GM19023 (cell line): Measurements from ENCODE around the gene EMILIN1.
"Not testable (repeated sequence)": the region's sequence is repeated elsewhere in the genome, so short reads cannot be mapped to it uniquely, and the experiment has no call there.

ENCODE experiments used
- ATAC-seq: cut with Tn5 transposase; IDR thresholded peaks from one replicate; pipeline ENCODE4 v1.9.1; 2021; ENCODE audit warnings: mild to moderate bottlenecking, moderate library complexity; ENCODE audit not compliant: unreplicated experiment

EMILIN1 gene

DNA sequence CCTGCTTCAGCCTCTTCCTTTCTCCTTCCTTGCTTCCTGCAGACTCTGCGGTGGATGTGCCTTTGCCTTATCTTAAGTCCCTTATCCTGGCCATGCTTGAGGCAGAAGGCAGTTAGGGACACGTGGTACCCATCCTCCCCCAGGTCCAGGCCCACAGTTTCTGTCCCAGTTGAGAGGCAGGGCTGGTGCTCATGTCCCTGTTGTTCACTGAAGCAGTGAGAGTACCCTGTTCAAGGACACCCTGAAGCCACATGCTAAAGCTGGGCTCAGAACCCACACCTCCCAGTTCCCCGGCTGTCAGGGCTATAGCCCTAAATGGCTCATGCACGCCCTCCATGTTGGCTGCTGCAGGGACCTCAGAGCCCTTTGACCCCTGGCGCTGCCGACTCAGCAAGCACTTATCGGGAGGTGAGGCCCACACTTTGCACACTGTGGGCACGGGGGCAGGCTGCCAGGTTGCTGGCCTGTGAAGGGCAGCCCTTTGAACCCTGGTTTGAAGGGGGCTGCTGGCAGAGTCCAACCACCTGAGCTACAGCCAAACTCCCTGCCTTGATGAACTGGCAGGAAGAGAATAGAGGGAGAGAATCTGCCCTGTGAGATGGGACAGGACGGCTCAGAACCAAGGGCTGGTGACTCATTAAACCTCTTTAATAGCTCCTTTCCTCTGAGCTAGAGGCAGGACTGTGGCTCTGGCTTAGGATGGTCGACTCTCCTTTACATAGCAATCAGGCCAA, 14.4 kb downstream of the EMILIN1 start:
- no peak for ATAC-seq

DNA sequence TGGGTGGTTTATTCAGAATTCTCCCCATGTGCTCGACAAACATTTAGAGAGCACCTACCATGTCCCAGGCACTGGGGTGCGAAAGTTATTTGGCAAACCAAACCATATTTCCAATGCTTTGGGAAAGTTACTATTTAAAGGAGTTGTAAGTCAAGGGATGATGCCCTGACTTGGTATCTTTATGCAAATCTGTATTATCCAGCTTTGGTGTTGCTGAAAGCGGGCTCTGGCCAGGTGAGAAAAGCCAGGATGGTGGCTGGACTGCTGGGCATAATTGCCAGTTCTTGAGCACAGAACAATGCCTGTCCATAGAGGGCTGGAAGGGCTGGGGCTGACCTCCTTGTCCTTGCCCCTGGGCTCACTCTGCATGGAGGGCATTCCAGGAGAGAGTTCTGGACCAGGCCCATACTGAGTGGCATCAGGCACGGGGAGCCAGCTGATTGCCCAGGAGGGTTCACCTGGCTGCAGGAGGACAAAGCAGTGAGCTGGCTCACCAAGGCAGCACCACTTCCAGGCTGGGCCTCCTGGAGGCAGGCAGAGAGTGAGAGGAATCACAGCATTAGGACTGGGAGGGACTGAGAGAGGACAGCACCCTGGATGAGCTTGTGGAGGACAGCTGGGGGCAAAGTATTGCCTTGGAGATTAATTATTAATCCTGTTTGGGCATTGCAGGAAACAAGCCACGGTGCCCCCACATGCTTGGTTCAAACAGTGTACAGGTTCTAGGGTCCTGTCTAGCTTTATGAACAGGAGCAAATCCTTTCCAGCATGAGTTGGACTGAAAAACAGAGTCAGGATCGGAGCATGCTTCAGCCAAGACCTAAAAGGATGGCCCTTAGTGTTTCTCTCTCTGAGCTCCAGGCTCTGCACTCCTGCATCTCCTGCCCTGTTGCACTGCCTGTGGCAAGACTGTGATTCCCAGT, 15.3 kb downstream of the EMILIN1 start:
- ATAC-seq: no peak

DNA sequence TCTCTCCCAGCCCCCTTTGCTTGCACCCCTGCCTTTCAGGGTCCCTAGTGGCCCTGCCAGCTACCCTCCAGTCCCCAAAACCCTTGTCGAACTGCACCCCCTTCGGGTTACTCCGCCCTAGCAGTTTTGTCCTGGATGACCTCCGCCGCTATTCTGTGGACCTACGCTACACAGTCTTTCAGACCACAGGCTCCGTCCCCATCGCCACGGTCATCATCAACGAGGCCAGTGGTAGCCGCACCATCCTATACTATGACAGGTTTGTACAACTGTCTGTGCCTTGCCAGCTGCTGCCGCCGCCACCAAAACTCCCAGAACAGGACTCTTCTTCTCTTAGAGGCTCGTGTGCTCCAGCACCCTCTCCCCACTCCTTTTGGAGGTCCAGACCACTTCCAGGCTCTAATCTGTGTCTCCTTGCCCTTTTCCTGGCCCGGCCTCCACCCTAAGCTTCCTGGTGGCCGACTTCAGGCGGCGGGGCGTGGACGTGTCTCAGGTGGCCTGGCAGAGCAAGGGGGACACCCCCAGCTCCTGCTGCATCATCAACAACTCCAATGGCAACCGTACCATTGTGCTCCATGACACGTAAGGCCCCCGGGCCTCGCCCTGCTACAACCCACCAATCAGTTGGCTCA, 16.1 kb downstream of the EMILIN1 start:
- no peak for ATAC-seq

DNA sequence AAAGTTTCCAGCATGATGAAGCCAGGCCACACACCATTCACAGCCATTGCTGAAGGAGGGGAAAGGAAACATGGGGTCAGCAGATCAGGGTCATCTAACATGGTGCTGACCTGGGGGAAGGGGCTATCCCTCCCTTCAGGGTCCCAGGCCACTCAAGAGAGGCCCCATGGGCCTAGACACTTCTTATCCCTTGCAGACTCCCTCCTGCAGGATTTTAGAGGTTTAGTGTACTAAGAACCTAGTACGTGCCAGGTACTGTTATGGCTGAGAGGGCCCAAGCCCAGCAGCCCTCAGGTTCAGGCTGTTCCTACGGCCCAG, 17.0 kb downstream of the EMILIN1 start:
- ATAC-seq: no peak

DNA sequence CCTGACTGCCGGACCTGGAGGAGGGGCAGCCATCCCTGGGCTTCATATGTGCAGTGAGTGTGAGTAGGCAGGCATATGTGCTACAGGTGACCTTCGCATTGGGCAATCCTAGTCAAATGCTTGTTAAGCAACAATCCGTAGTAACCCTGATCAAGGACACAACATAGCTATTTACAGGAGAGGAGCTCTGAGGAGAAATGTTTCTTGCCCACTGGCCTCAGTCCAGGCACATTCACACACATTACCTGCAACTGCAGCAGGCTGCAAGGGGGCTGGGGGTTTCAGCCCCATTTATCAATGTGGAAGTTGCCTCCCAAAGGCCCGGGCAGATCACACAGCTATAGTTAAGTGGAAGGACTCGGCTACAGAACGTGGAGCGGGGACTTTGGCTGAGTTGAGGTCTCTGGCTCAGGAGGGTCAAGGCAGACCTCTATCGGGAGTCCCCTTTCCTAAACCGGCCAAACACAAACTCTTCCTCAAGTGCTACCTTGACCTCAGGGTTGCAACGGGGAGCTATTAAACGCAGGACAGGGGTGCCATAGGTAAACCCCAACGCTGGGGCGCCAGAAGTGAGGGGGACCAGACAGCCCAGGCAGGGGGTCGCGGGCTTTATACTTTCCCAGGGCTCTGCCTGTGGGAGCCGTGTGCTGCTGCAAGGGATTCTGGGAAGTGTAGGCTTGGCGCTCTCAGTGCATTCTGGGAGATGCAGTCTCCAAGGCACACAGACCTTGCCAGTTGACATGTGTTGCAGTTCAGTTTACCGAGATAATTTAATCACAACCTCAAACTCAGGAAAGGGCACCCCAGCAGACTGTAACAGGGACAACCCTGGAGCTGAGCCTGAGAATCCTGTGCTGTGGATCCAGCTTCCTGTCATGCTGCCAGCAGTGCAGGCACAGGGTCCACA, 17.6 kb downstream of the EMILIN1 start:
- ATAC-seq: peak; percentile 58

DNA sequence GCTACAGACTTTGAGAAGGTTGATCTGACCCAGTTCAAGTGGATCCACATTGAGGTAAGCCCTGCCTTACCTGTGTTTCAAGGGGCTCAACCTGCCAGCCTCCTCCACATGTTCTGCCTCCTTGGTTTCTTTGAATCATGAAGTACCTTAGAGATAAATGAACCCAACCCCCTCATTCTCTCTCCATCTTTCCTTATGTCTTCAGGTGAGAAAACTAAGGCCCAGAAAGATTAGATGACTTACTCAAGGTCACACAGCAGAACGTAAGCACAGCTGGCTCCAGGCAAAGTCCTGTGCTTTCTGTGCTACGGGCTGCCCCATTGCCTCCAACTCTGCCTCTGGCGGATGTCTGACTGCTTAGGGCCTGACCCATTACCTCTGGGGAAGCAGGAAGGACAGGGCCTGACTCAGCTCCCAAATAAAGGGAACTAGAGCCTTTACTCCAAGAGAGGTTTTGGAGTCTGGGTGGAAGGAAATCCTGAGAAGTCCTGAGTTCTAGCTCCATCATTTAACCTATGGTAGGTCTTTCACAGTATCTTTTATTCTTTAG, 18.4 kb downstream of the EMILIN1 start:
- no peak for ATAC-seq

DNA sequence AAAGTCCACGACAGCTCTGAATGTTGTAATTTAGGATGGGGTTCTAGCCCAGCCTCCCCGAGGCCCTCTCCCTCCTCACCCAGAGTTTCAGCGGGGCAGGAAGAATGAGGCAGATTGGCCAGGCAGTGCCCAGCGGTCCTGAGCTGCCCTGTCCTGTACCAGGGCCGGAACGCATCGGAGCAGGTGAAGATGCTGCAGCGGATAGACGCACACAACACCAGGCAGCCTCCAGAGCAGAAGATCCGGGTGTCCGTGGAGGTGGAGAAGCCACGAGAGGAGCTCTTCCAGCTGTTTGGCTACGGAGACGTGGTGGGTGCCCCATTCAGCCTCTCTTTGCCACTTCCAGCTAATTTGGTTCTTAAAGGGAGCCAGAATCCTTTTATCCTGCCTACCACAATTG, 18.9 kb downstream of the EMILIN1 start:
- ATAC-seq: no peak

DNA sequence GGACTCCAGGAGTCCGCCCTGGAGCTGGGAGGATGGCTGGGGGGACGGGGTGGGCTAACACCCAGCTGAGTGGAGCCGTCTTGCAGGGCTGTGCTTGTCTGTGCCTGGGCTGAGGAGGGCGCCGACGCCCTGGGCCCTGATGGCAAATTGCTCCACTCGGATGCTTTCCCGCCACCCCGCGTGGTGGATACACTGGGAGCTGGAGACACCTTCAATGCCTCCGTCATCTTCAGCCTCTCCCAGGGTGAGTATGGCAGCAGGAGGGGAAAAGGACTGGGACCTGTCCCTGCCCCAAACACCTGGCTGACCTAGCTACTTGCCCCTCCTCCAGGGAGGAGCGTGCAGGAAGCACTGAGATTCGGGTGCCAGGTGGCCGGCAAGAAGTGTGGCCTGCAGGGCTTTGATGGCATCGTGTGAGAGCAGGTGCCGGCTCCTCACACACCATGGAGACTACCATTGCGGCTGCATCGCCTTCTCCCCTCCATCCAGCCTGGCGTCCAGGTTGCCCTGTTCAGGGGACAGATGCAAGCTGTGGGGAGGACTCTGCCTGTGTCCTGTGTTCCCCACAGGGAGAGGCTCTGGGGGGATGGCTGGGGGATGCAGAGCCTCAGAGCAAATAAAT, 21.0 kb downstream of the EMILIN1 start:
- ATAC-seq: no peak

DNA sequence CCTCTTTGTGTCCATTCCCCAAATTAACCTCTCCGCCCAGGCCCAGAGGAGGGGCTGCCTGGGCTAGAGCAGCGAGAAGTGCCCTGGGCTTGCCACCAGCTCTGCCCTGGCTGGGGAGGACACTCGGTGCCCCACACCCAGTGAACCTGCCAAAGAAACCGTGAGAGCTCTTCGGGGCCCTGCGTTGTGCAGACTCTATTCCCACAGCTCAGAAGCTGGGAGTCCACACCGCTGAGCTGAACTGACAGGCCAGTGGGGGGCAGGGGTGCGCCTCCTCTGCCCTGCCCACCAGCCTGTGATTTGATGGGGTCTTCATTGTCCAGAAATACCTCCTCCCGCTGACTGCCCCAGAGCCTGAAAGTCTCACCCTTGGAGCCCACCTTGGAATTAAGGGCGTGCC, 21.6 kb downstream of the EMILIN1 start:
- ATAC-seq: no peak

DNA sequence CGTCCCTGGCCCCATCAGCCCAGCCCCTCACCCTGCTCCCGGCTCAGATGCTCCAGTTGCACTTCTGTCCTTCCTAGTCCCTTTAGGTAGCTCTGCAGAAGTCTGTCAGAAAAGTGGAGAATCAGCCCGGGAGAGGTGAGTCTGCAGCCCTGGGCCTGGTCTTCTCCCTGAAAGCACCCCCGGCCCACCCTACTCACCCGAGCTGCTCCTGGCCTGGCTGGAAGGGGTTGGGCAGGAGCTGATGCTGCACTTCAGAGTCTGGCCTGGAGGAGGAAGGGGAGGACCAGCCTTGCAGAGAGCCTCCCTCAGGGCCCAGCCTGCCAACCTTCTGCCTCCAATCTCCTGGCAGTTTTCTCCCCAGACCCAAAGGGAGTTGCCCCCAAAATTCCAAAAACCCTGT, 23.9 kb downstream of the EMILIN1 start:
- no peak for ATAC-seq

DNA sequence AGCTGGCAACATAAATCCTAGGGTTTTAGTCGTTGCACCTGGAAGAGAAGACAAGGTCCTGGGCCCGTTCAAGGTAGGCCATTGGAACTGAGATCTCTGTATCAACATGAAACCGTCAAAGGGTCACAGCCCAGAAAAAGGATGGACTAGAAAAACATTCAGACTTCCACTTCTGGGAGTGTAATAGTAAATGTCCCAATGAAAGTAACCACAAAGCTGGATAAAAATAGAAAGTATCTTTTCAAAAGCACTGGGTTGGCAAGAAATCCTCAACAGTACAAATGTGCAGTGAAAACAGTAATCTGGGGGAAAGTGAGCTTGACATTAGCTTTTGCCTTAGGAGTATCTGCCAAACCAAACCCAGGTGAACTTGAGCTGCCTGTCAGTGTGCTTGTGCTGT, 27.6 kb downstream of the EMILIN1 start:
- no peak for ATAC-seq

DNA sequence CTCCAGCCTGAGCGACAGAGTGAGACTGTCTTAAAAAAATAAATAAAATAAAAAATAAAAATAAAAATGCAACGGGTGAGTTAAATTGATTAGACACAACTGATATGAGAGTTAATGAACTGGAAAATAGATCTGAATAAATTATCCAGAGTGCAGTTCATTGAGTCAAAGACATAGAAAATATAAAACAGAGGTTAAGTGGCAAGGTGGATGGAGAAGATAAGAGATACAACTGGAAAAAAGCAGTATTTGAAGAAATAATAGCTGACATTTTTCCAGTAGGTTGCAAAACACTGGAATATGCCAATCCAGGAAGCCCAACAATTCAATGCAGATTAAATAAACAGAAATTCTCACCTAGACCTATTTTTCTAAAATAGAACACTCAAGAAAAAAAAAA, 29.8 kb downstream of the EMILIN1 start:
- no peak for ATAC-seq

DNA sequence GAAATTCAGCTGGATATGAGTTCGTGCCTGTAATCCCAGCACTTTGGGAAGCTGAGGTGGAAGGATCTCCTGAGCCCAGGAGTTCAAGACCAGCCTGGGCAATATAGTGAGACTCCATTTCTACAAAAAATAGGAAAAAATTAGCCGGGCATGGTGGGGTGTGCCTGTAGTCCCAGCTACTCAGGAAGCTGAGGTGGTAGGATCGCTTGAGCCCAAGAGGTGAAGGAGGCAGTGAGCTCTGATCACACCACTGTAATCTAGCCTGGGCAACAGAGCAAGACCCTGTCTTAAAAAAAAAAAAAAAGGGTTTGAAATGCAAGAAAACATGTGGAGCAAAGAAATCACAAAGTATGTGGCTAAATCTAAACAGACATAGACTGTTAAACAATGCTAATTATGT, 30.7 kb downstream of the EMILIN1 start:
- no peak for ATAC-seq

DNA sequence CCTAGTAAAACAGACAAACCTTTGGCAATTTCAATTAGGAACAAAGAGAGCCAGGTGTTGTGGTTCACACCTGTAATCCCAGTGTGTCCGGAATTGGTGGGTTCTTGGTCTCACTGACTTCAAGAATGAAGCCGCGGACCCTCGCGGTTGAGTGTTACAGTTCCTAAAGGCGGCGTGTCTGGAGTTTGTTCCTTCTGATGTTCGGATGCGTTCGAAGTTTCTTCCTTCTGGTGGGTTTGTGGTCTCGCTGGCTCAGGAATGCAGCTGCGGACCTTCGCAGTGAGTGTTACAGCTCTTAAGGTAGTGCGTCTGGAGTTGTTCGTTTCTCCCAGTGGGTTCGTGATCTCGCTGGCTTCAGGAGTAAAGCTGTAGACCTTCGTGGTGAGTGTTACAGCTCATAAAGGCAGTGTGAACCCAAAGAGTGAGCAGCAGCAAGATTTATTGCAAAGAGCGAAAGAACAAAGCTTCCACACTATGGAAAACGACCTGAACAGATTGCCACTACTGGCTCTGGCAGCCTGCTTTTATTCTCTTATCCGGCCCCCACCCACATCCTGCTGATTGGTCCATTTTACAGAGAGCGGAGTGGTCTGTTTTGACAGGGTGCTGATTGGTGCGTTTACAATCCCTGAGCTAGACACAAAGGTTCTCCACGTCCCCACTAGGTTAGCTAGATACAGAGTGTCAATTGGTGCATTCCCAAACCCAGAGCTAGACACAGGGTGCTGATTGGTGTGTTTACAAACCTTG, 32.4 kb downstream of the EMILIN1 start:
- ATAC-seq: not testable (repeated sequence)

DNA sequence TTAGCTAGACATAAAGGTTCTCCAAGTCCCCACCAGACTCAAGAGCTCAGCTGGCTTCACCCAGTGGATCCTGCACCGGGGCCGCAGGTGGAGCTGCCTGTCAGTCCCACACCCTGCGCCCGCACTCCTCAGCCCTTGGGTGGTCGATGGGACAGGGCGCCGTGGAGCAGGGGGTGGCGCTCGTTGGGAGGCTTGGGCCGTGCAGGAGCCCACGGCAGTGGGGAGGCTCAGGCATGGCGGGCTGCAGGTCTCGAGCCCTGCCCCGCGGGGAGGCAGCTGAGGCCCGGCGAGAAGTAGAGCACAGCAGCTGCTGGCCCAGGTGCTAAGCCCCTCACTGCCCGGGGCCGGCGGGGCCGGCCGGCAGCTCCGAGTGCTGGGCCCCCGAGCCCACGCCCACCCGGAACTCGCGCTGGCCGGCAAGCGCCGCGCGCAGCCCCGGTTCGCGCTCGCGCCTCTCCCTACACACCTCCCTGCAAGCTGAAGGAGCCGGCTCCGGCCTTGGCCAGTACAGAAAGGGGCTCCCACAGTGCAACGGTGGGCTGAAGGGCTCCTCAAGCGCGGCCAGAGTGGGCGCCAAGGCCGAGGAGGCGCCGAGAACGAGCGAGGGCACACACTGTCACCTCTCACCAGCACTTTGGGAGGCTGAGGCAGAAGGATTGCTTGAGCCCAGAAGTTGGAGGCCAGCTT, 33.1 kb downstream of the EMILIN1 start:
- not testable (repeated sequence) for ATAC-seq

DNA sequence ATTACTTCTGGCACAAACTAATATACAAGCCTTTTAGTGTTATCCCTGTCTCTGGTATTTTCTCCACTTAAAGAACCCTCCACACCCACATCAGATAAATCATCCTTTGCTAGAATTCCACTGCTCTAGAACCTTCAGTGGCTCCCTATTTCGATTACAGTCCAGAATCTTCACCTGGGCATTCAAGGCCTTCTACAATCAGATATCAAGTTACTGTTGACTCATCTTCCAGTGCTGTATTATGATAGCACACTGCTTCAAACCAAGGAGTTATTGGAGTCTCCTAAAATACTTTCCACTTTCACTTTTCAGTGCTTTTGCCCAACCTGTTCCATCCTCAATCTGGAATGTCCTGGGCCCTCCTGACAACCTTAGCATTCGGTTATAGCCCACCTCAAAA, 37.1 kb downstream of the EMILIN1 start:
- ATAC-seq: no peak

DNA sequence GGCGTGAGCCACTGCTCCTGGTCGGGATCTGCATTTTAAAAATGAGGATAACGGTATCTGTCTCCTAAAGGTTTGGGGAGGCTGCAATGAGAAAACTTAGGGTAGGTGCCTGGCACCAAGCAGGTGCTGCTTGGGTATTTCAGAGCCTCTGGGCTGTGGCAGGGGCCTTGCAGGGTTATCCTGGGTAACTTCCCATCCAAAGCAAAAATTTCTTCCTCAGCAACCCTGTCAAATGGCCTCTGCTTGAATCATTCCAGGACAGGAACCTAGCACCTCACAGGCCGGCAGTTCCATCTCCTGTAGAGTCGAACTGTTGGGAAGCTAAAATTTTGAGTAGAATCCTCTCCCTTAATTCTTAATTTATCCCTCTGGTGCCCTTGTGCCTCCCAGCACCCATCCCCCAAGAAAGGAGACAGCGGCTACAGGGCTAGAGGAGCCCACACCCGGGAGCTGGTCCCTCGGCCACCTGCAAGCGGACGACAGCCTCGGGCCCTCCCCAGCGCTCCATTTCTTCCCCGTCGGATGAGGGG, 39.6 kb downstream of the EMILIN1 start:
- no peak for ATAC-seq

DNA sequence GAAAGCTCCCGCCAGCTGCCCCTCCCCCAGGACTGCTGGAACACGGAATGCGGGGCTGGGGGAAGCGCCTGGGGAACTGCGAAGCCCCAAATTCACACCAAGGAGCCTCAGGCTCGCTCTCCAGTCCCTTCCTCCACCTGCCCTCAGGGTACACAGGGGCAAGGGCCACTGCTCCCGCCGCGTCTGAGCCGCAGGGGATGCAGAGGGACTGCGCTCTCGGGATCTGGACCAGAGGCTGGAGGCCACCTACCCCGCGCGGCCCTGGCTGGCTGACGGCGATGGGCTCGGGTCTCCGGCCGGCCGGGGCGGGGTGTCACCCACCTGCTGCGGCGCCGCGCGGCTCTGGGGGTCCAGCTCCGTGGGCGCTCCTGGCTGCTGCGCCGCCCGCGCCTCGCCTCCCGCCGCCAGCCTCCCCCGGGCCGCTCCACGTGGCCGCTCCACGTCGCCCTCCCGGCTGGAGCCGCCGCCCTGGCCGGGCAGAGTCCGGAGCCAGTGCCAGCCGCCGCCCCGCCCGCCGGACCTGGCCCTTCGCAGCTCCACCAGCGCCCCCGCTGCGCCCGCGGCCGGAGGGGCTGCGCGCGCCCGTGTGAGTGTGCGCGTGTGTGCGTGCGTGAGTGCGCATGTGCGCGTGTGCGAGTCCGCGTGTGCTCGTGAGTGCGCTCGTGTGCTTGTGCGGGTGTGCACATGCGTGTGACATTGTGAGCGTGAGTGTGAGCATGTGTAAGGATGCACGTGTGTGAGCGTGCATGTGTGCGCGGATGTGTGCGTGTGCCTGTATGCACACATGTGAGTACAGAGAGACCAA, 40.3 kb downstream of the EMILIN1 start, which contains the start of gene CGREF1:
Gene CGREF1 (minus strand): TSS at position 604 of the 805 bp plus-strand sequence. CDS start 14,762 bp downstream, outside the sequence.
- ATAC-seq: no peak
